HCT116 (cell line): ENCODE data around the gene RFXANK. TPM values are rescaled to one million over a fixed set of nuclear protein-coding genes. Genes with fewer than 3 reads are reported as not detected.

Experiments used
- total RNA-seq: library from RNA; stranded (reverse); gene quantifications from one replicate; pipeline ENCODE4 v1.2.1, GENCODE V29; 2021; ENCODE audit not compliant: unreplicated experiment

RFXANK gene
- total RNA-seq, 1 experiment from 2014 or later: 78.9 TPM

Other genes with a start within 250 kb of the RFXANK start
- 82.4 TPM for gene SUGP2, start 158.7 kb upstream of the RFXANK start, total RNA-seq
- gene ARMC6, start 158.7 kb upstream of the RFXANK start, total RNA-seq: 34.7 TPM
- gene SLC25A42, start 128.3 kb upstream of the RFXANK start, total RNA-seq: 10.2 TPM
- gene TMEM161A, start 53.8 kb upstream of the RFXANK start, total RNA-seq: 76.0 TPM
- gene MEF2B, start 22.0 kb upstream of the RFXANK start, total RNA-seq: 7.9 TPM
- 17.1 TPM for gene BORCS8, start 106 bp upstream of the RFXANK start, total RNA-seq
- 45.3 TPM for gene NR2C2AP, start 11.2 kb downstream of the RFXANK start, total RNA-seq
- gene NCAN, start 19.7 kb downstream of the RFXANK start, total RNA-seq: 0.07 TPM
- gene TM6SF2, start 81.0 kb downstream of the RFXANK start, total RNA-seq: not detected
- 47.6 TPM for gene SUGP1, start 128.3 kb downstream of the RFXANK start, total RNA-seq
- 36.2 TPM for gene MAU2, start 128.6 kb downstream of the RFXANK start, total RNA-seq
- 130 TPM for gene GATAD2A, start 213.4 kb downstream of the RFXANK start, total RNA-seq